SIG-M5 (cell line): ENCODE measurements around the gene SCN1B.
"Not testable (repeated sequence)": the region's sequence is repeated elsewhere in the genome, so short reads cannot be mapped to it uniquely, and the experiment has no call there.

Source experiments
- DNase-seq: peaks from one replicate; lab custom pipeline; 2025; lab: John Stamatoyannopoulos, UW

The SCN1B gene

DNA sequence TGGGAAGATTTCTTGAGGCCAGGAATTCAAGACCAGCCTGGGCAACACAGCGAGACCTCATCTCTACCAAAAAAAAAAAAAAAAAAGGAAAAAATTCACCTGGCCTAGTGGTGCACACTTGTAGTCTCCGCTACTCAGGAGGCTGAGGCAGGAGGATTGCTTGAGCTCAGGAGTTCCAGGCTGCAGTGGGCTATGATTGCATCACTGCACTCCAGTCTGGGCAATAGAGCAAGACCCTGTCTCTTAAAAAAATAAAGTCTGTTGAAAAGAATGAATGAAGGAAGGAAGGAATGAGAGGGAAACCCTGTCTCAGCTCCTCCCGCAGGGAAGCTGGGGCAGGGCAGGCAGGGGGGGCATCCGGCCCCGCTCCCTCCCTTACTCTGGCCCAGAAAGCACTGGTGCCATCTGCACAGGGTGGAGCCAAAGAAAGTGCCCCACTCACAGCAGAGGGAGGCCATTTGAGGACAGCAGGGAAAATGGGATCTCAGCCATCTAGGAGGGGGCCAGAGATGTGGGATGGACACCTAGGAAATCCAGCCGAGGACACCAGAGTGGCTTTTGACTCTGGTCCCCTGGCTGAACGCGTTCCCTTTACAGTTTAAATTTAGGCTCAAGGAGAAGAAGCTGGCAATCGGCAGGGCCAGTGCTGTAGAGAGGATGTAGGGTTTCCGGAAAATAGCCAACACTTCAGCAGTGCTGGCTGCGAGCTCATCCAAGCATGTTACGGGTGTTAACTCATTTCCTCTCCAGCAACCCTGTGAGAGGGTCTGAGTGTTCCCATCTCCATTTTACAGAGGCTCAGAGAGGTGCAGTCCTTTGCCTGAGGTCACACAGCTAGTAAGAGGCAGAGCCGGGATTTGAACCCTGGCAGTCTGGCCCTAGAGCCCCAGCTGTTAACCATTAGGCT is 7.7 kb downstream of the SCN1B start:
- DNase-seq: no peak

DNA sequence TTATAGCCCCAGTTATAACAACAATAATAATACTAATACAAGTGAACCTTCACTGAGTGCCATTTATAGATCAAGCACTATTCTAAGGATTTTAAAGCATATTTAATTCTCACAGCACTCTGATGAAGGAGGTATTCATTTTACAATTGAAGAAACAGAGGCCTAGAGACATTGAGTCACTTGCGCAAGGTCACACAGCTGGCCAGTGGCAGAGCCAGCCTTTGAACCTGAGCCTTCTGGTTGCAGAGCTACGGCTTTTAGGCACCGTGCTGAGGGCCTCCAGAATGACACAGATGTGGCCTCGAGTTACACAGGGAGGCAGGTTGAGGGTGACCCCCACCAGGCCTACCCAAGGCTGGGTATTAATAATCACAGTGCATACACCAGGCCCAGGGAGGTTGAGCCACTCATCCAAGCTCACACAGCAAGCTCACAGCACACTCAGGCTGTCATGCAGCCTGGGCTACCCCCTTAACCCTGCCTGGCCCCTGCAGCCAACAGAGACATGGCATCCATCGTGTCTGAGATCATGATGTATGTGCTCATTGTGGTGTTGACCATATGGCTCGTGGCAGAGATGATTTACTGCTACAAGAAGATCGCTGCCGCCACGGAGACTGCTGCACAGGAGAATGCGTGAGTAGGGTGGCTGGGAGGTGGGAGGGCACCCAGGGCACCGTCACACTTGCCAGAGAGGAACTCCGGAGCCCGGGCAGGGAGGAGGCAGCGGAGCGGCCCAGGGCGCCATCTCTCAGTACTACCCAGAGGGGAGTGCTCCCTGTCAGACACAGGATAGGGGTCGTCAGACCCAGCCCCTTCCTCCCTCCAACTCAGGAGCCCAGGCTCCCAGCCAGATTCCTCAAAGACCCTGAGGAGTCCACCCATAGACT is 8.6 kb downstream of the SCN1B start:
- DNase-seq: no peak

DNA sequence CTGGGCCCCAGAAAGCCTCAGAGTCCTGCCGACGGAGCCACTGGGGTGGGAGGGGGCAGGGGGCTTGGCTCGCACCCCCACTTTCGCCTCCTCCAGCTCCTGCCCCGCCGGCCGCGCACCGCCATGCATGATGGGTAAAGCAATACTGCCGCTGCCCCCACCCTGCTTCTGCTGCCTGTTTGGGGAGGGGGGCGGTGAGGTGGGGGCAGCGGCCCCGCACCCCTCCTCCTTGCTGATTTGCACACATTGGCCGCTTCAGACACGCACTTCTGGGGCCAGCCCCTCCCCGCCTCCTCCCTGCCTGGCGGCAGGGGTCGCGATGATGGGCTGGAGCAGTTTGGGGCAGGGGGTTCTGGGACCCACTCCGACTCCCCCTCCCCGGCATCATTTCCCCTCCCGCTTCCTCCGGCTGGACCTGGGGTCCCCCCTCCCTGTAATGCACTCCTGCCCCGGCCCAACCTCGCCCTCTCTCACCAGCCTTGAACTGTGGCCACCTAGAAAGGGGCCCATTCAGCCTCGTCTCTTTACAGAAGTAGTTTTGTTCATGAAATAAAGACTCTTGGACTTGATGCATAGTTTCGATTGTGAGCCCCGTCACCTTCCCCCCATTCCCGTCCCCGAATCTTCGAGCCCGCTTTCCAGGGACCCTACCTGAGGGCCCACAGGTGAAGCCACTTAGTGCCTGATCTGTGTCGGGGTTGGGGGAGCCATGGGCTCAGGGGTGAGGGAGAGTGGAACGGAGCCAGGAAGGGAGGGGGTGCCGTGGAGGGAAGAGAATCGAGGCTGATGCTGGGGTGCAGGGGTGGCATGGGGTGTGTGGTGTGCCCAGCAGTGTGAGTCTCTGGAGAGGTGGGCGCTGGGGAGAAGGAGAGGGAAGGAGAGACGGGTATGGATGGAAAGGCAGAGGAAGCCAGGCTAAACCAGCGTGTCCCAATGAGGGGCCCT is 9.9 kb downstream of the SCN1B start:
- DNase-seq: no peak

DNA sequence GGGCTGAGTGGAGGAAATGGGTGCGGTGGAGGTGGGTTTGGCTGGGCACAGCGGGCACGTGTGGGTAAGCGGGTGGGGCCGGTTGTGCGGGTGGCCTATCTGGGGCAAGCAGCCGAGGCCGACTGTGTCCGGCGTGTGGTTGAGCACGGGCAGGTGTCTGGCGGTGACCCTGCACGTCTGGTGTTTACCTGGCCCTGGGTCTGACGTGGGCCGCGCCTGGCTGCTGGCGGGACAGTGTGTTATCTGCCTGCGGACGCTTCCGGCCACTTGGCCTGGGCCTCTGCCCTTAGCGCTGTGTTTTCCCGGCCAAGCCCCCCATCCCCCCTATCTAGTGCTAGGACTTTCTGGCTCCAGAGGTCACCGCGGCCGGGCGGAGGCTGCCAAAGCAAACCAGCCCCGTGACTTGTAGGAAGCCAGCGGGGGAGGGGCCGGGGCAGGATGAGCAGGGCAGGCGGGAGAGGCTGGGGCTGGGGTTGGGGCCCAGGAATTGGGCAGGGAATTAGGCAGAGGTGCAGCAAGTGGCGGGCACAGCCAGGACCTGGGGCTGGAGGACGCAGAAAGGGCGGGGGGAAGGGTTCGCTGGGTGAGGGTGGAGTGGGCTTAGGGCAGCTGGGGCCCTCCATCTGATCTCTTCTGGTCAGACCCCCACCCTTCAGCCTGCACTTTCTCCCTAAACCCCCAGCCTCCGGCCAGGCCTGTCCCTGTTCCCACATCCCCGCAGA is 10.7 kb downstream of the SCN1B start:
- DNase-seq: no peak

DNA sequence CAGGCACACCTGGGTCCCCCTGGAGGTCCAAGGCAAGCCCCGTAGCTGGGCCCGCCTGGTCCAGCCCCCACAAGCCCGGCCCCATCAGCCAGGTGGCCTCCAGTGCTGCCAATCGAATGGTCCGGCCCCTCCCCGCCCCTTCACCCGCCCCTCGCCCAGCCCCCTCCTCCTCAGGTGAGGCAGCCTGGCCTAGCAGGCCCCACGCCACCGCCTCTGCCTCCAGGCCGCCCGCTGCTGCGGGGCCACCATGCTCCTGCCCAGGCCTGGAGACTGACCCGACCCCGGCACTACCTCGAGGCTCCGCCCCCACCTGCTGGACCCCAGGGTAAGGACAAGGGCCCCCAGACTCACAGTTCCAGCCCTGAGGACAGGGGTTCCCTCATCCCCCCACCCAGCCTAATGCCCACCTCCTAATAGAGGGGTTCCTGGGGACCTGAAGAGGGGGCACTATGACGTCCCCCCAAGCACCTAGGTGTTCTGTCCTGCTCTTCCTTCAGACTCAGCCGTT is 11.3 kb downstream of the SCN1B start, which contains the start of gene HPN:
Gene HPN (plus strand): TSS at position 174 of the 508 bp plus-strand sequence. CDS start 786 bp downstream, outside the sequence.
- no peak for DNase-seq

DNA sequence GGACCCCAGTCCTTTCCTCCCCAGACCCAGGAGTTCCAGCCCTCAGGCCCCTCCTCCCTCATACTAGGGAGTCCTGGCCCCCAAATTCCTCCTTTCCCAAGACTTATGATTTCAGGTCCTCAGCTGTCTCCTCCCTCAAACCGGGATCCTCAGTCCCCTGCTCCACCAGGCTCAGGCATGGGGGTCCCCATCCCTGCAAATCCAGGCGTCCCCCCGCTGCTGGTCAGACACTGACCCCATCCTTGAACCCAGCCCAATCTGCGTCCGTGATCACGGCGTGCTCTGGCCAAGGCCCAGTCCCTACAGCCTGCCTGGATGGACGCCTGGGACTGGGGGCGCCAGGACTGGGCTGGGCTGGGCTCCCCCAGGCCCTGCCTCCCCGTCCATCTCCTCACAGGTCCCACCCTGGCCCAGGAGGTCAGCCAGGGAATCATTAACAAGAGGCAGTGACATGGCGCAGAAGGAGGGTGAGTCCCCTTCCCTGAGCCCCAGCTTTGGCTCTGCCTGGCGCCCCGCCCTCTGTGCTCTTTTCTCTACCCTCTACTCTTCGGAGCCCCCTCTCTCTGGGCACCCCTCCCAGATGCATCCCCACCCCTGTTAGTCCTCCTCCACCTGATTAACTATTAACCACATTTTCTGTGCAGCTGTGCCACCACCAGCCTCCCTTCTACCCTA is 11.9 kb downstream of the SCN1B start:
- no peak for DNase-seq

DNA sequence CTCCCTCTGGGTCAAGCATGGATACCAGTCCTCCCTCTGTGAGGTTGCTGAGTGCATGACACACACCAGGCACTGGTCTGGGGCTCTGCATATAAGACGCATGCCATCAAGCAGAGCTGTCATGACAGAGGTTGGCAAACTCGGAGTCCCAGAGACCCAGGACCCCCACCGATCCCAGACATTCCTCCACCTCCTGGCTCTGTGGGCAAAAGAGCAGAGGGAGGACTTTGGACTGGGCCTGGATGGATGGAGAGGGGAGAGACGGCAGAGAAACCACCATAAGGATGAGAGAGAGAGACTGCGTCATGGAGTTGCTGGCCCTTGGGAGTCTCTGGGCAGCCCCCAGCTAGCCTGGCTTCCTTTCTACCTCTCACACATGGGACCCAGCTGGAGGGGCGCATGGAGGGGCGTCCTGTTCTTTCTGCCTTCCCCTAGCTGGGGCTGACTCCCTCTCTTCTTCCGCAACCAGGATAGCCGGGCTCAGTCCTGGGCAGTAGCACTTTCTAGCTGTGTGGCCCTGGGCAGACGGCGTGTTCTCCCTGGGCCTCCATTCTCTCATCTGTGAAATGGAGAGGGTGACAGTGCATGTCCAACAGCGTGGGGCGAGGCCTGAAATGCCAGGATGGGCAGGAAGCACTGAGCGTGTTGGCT is 12.8 kb downstream of the SCN1B start:
- no peak for DNase-seq

DNA sequence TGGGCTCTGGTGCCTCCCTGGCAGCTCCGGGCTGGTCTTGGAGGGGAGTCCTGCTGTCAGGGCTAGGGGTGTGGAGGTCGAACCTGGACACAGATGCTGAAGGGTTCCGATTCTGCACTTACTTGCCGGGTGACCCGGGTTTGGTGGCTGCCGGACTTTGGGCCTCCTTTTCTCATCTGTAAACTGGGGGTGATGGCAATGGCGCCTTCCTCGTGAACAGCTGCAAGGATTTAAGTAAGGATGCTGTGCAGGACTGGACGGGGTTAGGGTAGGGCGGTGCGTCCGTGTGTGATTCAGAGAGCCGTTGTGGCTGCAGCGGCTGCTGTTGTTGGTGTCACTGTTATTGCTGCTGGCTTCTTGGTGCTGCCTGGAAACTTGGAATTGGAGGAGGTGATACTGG is 13.6 kb downstream of the SCN1B start:
- no peak for DNase-seq

DNA sequence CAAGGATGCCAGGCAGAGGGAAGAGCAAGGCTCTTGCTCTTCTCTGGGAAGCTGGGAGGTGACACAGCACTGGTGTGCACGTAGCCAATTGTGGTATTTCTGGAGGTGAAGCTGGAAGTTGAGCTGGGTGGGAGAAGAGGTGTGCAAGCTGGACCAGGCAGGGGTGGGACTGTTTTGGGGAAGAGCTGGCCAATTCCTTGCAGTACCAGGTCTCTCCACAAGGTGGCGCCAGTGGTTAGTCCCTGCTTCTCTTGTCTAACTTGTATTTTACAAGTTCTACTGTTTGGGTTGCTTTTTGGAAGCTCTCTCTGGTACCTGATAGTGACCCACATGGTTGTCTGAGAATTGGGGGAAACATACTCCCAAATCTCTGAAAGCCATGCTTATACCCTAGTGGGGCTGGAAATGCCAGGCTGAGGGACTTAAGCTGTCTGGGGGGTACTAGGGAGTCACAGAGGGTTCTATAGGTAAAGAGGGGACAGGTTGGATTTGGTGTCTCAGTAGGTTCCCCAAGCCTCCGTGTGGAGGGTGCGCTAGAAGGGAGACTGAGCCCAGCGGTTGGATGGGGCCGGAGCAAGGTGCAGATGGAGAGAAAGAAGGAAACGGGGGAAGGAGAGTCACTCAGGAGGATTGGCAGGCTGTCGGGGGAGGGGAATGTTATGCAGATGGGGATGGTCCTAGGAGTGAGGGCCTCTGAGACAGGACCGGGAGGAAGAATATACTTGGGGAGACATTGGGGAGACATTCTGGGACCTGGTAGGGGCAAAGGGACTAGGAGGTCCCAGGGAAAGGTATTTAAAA is 14.2 kb downstream of the SCN1B start:
- DNase-seq: no peak

DNA sequence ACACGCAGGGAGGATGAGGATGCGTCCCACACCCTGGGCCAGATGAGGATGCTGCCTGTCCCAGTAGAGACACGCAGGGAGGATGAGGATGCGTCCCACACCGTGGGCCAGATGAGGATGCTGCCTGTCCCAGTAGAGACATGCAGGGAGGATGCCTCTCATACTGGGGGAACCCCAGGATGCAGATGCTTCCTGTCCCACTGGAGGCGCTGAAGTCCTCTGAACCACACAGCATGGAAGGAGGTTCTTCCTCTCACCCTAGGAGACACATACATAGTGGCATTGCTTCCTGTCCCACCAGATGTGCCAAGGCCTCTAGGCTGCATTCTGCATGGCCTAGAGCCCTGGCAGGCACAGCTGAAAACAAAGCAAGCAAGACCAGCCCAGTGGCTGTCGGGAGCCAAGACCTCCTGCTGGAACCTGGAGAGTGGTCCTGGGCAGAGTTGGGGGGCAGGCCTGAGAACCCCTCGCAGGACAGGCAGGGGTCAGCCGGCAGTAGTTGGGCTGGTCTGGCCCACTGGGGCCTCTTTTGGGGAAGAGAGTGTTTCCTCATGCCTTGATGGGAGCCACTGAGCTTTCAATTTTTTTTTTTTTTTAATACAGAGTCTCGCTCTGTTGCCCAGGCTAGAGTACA is 15.5 kb downstream of the SCN1B start:
- DNase-seq: peak; percentile 12

DNA sequence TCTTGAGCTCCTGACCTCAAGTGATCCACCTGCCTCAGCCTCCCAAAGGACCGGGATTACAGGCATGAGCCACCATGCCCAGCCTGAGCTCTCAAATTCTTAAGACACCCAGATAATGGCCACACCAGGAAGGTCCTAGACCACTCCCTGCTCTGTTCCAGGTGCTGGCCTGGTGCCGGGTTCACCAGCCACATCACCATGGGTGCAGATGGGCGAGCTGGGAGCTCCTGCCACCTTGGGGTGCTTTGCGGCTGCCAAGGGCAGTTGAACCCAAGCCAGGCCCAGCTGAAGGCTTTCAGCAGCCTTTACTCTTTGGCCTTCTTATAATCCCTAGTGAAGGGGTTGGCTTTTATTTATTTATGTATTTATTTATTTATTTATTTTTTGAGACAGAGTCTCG is 16.2 kb downstream of the SCN1B start:
- DNase-seq: no peak

DNA sequence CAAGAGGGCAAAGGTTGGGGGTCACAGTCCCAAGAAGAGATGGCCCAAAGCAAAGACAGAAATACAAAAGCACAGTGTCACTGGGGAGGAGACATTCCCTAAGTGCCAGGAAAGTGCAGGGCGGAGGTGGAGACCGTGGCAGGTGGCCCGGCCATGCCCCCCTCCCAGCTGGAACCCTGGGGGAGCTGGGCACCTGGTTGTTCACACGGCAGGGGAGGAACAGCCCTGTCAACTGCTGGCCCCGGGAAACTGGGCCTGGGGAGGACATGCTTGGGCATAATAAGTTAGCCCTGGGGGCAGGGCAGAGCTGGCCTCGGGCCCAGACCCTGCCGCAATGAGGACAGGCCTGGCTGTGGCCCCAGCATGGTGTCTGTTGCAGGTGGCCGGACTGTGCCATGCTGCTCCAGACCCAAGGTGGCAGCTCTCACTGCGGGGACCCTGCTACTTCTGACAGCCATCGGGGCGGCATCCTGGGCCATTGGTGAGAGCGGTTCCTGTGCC is 18.7 kb downstream of the SCN1B start:
- DNase-seq: no peak

DNA sequence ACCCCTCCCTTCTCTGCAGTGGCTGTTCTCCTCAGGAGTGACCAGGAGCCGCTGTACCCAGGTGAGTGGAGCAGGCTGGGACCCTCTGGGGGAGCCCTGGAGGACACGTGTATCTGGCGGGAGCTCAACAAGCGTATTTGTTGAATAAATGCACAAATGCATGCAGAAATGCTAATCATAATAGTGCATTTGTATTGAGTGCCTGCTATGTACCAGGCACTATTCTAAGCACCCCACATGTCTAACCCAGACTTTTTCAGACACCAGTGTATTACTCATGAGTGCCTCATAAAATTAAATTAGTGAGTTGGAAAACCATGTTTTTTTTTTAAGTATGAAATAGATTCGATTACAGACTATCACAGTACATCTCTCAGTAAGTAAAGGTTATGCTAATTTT is 19.2 kb downstream of the SCN1B start:
- DNase-seq: no peak

DNA sequence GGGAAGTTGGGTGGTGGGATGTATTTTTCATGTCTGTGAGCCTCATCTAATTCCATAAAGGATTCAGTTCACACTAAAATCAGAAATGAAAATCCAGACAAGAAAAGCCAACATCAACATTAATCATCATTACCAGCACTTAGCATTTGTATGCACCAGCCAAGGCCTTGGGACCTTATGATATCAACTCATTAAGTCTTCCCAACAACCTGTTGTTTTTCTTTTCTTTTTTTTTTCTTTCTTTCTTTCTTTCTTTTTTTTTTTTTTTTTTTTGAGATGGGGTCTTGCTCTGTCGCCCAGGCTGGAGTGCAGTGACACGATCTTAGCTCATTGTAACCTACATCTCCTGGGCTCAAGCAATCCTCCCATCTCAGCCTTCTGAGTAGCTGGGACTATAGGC is 20.4 kb downstream of the SCN1B start:
- DNase-seq: not testable (repeated sequence)

DNA sequence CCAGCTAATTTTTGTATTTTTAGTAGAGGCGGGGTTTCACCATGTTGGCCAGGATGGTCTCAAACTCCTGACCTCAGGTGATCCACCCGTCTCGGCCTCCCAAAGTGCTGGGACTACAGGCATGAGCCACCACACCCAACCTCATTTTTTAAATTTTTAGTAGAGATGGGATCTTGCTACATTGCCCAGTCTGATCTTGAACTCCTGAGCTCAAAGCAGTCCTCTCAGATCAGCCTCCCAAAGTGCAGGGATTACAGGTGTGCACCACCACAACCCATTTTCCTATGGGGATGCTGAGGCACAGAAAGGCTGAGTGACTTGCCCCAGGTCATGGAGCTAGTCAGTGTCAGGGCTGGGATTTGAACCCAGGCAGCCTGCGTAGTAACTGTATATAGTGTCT is 21.0 kb downstream of the SCN1B start:
- not testable (repeated sequence) for DNase-seq

DNA sequence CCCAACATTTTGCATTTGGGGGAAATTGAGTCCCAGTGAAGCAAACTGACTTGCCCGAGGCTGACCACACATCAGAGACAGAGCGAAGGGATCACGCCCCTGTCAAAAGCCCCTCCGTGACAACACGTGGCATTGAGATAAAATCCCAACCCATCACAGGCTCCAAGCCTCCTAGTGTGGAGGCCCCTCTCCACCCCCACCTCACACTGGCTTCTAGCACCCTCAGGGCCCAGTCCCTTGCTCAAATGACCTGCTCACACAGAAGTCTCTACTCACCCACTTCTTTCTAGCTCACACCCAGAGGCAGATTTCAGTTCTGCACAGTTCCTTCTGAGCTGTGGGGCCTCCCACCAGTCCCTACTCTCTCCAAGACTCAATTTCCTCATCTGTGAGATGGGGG is 21.5 kb downstream of the SCN1B start:
- no peak for DNase-seq

DNA sequence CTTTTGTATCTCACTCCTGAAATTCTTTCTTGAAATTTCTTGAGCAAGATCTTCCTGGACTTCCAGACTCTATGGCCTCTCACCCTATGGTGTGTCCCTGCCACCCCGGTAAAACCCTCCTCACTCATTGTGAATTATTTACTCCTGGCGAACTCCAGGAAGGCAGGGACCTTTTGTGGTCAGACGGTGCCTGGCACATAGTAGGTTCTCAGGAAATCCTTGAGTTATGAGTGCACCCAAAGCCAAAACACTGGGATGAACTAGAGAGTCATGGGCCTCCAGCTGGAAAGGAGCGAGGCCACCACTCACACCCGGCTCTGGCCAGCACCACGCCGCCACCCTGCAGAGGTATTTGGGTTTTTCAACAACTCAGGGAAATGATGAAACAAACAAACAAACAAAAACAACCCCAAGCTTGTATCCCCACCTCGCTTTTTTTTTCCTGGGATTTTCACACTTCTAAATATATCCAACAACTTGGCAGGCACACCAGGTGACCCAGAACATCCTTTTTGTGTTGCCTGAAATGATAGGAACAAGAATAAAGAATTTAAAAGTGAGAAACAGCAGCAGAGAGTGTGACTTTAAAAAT is 22.4 kb downstream of the SCN1B start:
- DNase-seq: no peak
